GM18517 (cell line): ENCODE data around the gene KRTAP5-10.
"Not testable (repeated sequence)": the region's sequence is repeated elsewhere in the genome, so short reads cannot be mapped to it uniquely, and the experiment has no call there.

Experiments used
- ATAC-seq: cut with Tn5 transposase; IDR thresholded peaks from one replicate; pipeline ENCODE4 v1.9.1; 2021; ENCODE audit warnings: mild to moderate bottlenecking, moderate library complexity; ENCODE audit not compliant: unreplicated experiment

The KRTAP5-10 gene

GRCh38 chr11:71571101-71571850 lies 5.9 kb downstream of the KRTAP5-10 start:
- ATAC-seq: not testable (repeated sequence)

- no peak for ATAC-seq
Observed at GRCh38 chr11:71572811-71573210, 7.4 kb downstream of the KRTAP5-10 start.

- no peak for ATAC-seq
Observed at GRCh38 chr11:71574418-71574817, 9.1 kb downstream of the KRTAP5-10 start.

GRCh38 chr11:71575723-71576424 lies 10.5 kb downstream of the KRTAP5-10 start:
- no peak for ATAC-seq

- ATAC-seq: not testable (repeated sequence)
Observed at GRCh38 chr11:71576688-71577465, 11.5 kb downstream of the KRTAP5-10 start.

- ATAC-seq: no peak
Observed at GRCh38 chr11:71577469-71578004, 12.2 kb downstream of the KRTAP5-10 start.

- ATAC-seq: not testable (repeated sequence)
Observed at GRCh38 chr11:71579513-71579912, 14.2 kb downstream of the KRTAP5-10 start.

GRCh38 chr11:71580057-71581003 lies 15.0 kb downstream of the KRTAP5-10 start:
- no peak for ATAC-seq

- ATAC-seq: no peak
Observed at GRCh38 chr11:71581826-71582225, 16.5 kb downstream of the KRTAP5-10 start.

- no peak for ATAC-seq
Observed at GRCh38 chr11:71582309-71582895, 17.0 kb downstream of the KRTAP5-10 start, which contains the start of gene KRTAP5-11. TSS of gene KRTAP5-11 (minus strand) at chr11:71582875. CDS start at chr11:71582837, 38 bp downstream.

GRCh38 chr11:71582969-71583368 lies 17.6 kb downstream of the KRTAP5-10 start:
- not testable (repeated sequence) for ATAC-seq

- ATAC-seq: not testable (repeated sequence)
Observed at GRCh38 chr11:71585673-71586072, 20.3 kb downstream of the KRTAP5-10 start.

- ATAC-seq: not testable (repeated sequence)
Observed at GRCh38 chr11:71588314-71588713, 23.0 kb downstream of the KRTAP5-10 start.

GRCh38 chr11:71588822-71589545 lies 23.6 kb downstream of the KRTAP5-10 start:
- not testable (repeated sequence) for ATAC-seq

GRCh38 chr11:71589546-71589920 lies 24.2 kb downstream of the KRTAP5-10 start:
- not testable (repeated sequence) for ATAC-seq

GRCh38 chr11:71603221-71603620 lies 37.9 kb downstream of the KRTAP5-10 start:
- not testable (repeated sequence) for ATAC-seq

GRCh38 chr11:71604798-71605488 lies 39.6 kb downstream of the KRTAP5-10 start:
- not testable (repeated sequence) for ATAC-seq

- ATAC-seq: not testable (repeated sequence)
Observed at GRCh38 chr11:71606853-71607519, 41.6 kb downstream of the KRTAP5-10 start.
